Endothelial cell of umbilical vein (primary cell): ENCODE measurements around the gene BLTP2. TPM values are rescaled to one million over a fixed set of nuclear protein-coding genes. Genes with fewer than 3 reads are reported as not detected.

ENCODE experiments used
- BruUV-seq: library from RNA; stranded (reverse); fragments of 400-500 nt; replicated peaks from 2 replicates; lab custom pipeline; 2021; lab: Mats Ljungman, UMichigan
- CTCF ChIA-PET: fragments of 300-600, 350-600 bp; sonication (Branson Sonifier 250); formaldehyde crosslinking; loops from one replicate; lab custom pipeline; 2021; ENCODE audit warnings: antibody characterized with exemption, inconsistent platforms; lab: Charles Lee
- POLR2A ChIA-PET: fragments of 300-600, 350-600 bp; sonication (Branson Sonifier 250); formaldehyde crosslinking; loops from one replicate; lab custom pipeline; 2021; ENCODE audit warnings: antibody characterized with exemption, inconsistent platforms; lab: Charles Lee
- DNase-seq: peaks from one replicate; pipeline ENCODE4 v3.0.0-alpha.2; 2011; ENCODE audit warnings: low read depth, low spot score
- FAIRE-seq: peaks from 2 replicates; lab custom pipeline; 2011; peaks lifted over from hg19 to GRCh38; lab: Jason Lieb, UNC
- H2AFZ ChIP-seq: 2 replicates; pipeline ENCODE4 v1.6.0; 2012; ENCODE audit warnings: low read depth, low read length, control low read depth, inconsistent platforms
- H3K27ac ChIP-seq: 2 replicates; pipeline ENCODE4 v1.5.1; 2011; ENCODE audit warnings: low read depth, mild to moderate bottlenecking, control low read depth, low read length, moderate library complexity; ENCODE audit not compliant: insufficient read depth
- H3K27me3 ChIP-seq, 2 experiments: 2 replicates each; pipeline versions ENCODE4 v1.6.0 to v1.6.1; 2011; ENCODE audit warnings: low read length in 2 of 2, mixed read lengths in 1 of 2; ENCODE audit not compliant: control insufficient read depth in 2 of 2, insufficient read depth in 2 of 2
- H3K36me3 ChIP-seq, 2 experiments: 2 replicates in 1 of 2; 3 replicates in 1 of 2; pipeline ENCODE4 v1.5.1; 2011; ENCODE audit warnings: low read length in 2 of 2, mild to moderate bottlenecking in 1 of 2, moderate library complexity in 1 of 2; ENCODE audit not compliant: control insufficient read depth in 2 of 2, insufficient read depth in 2 of 2; ENCODE audit errors: extremely low read depth in 1 of 2
- H3K4me1 ChIP-seq: 3 replicates; pipeline ENCODE4 v1.5.1; 2011; ENCODE audit warnings: mild to moderate bottlenecking, low read length; ENCODE audit not compliant: control insufficient read depth, insufficient read depth; ENCODE audit errors: extremely low read depth
- H3K4me2 ChIP-seq: 2 replicates; pipeline ENCODE4 v1.6.1; 2011; ENCODE audit warnings: low read length, control low read depth, mixed read lengths; ENCODE audit not compliant: insufficient read depth
- H3K4me3 ChIP-seq, 3 experiments: fragments of 200-600 bp in 1 of 3; sonication (generic), shearing (Covaris generic) in 1 of 3; replicated peaks in 1 of 3; 2 replicates each; pipeline ENCODE4 v1.5.1; 2011 to 2016; ENCODE audit warnings: control low read depth in 3 of 3, low read length in 3 of 3, mild to moderate bottlenecking in 2 of 3, inconsistent platforms in 1 of 3, low read depth in 1 of 3, moderate library complexity in 1 of 3; ENCODE audit not compliant: insufficient read depth in 1 of 3
- H3K79me2 ChIP-seq: 2 replicates; pipeline ENCODE4 v1.6.0; 2012; ENCODE audit warnings: low read length, inconsistent platforms; ENCODE audit not compliant: control insufficient read depth, insufficient read depth
- H3K9ac ChIP-seq: replicated peaks from 2 replicates; pipeline ENCODE3; 2011; ENCODE audit warnings: low read length, control low read depth; ENCODE audit not compliant: insufficient read depth; ENCODE audit errors: extremely low read depth
- H3K9me1 ChIP-seq: replicated peaks from 3 replicates; pipeline ENCODE4 v1.6.0; 2011; ENCODE audit warnings: mild to moderate bottlenecking, low read length; ENCODE audit not compliant: control insufficient read depth, insufficient read depth; ENCODE audit errors: extremely low read depth
- H3K9me3 ChIP-seq: replicated peaks from 2 replicates; pipeline ENCODE4 v1.5.1; 2012; ENCODE audit warnings: low read length, inconsistent platforms; ENCODE audit not compliant: control insufficient read depth, insufficient read depth
- H4K20me1 ChIP-seq: replicated peaks from 2 replicates; pipeline ENCODE3; 2011; ENCODE audit warnings: mild to moderate bottlenecking, low read length; ENCODE audit not compliant: control insufficient read depth, insufficient read depth; ENCODE audit errors: extremely low read depth
- CTCF ChIP-seq, 2 donors: IDR thresholded peaks; 1 replicate in 1 of 2; 2 replicates in 1 of 2; pipeline ENCODE4 v1.5.1; 2011; ENCODE audit warnings: low read length in 2 of 2, mild to moderate bottlenecking in 2 of 2, moderate library complexity in 2 of 2, control low read depth in 1 of 2, inconsistent platforms in 1 of 2, low read depth in 1 of 2; ENCODE audit not compliant: insufficient read depth in 1 of 2; ENCODE audit errors: extremely low read depth in 1 of 2
- EZH2 ChIP-seq: IDR thresholded peaks from 2 replicates; pipeline ENCODE4 v1.6.1; 2012; ENCODE audit warnings: borderline replicate concordance, low read depth, mild to moderate bottlenecking, moderate library complexity, low read length, inconsistent platforms; ENCODE audit not compliant: severe bottlenecking
- FOS ChIP-seq: IDR thresholded peaks from 2 replicates; pipeline ENCODE4 v1.6.1; 2011; ENCODE audit warnings: mild to moderate bottlenecking, low read length, moderate library complexity, borderline replicate concordance; ENCODE audit not compliant: insufficient read depth
- GATA2 ChIP-seq: IDR thresholded peaks from 2 replicates; pipeline ENCODE4 v1.7.0; 2011; ENCODE audit warnings: low read depth, mild to moderate bottlenecking, moderate library complexity, mixed read lengths, low read length; ENCODE audit not compliant: insufficient read length, insufficient read depth
- JUN ChIP-seq: IDR thresholded peaks from 2 replicates; pipeline ENCODE4 v1.6.1; 2011; ENCODE audit warnings: borderline replicate concordance, low read depth; ENCODE audit not compliant: insufficient read length, insufficient read depth
- MAX ChIP-seq: IDR thresholded peaks from 2 replicates; pipeline ENCODE4 v1.6.1; 2011; ENCODE audit not compliant: insufficient read depth, insufficient read length
- MYC ChIP-seq: IDR thresholded peaks from one replicate; pipeline ENCODE4 v1.6.1; 2011; ENCODE audit warnings: mild to moderate bottlenecking, low read depth, low read length
- POLR2A ChIP-seq: IDR thresholded peaks from 2 replicates; pipeline ENCODE4 v1.6.1; 2012; ENCODE audit warnings: low read depth, mild to moderate bottlenecking, control low read depth, low read length
- POLR2AphosphoS5 ChIP-seq: IDR thresholded peaks from 2 replicates; pipeline ENCODE4 v1.6.1; 2012; ENCODE audit warnings: low read depth, mild to moderate bottlenecking, control low read depth, low read length, moderate library complexity; ENCODE audit not compliant: insufficient read depth
- dilution Hi-C: fragments of 300-500 bp; cut with MboI; formaldehyde crosslinking; loops from one replicate; pipeline ENCODE4 v1.15.0; 2019; ENCODE audit warnings: low sequenced_read_pairs; ENCODE audit not compliant: extremely low pct_ligation_motif_present
- intact Hi-C: fragments of 100-400 bp; cut with micrococcal nuclease; formaldehyde crosslinking; loops from one replicate; pipeline ENCODE4 v1.10.0; 2022
- polyA plus RNA-seq, 4 experiments: library from polyadenylated mRNA; depleted of rRNA in 3 of 4; stranded (reverse) in 3 of 4; unstranded in 1 of 4; fragments of >200 nt; gene quantifications; 2 replicates each; pipeline versions ENCODE4 v1.2.1 to v1.2.3, GENCODE V29; 2011 to 2012; ENCODE audit warnings: missing spikeins in 1 of 4
- total RNA-seq: library from RNA; stranded (reverse); gene quantifications from 2 replicates; pipeline ENCODE4 v1.2.3, GENCODE V29; 2021

BLTP2 gene
- total and polyA plus RNA-seq, 2 donors (not counting 3 experiments of a cell fraction or from before 2014, with no cell fraction given) = 91.4 to 164 TPM

GRCh38 chr17:28620010-28620409 is 24.9 kb downstream of the BLTP2 start:
- TF ChIP-seq POLR2A (no peak), EZH2 (no peak), CTCF (IDR thresholded peaks at IDR 0.05; ENCODE audit: extremely low read depth in 1 of 2, insufficient read depth in 1 of 2, low read depth in 1 of 2, low read length in 2 of 2) (no peak), GATA2 (no peak), MYC (no peak), POLR2AphosphoS5 (no peak), MAX (no peak), JUN (no peak), FOS (no peak)
- H3K36me3 ChIP-seq = peaks cover 42 to 63% of the 10 kb centered on the region in 2 experiments
- no peaks in the 10 kb centered on the region for H3K79me2 ChIP-seq
- H4K20me1 ChIP-seq = no peaks in the 10 kb centered on the region
- H3K9ac ChIP-seq = no peak overlapping the region
- dilution Hi-C loops = no loop called here
- DNase-seq = no peak
- ChIA-PET POLR2A (no interaction called here), CTCF (interaction anchor here (3.8 kb wide), 1 partner anchor 8 kb away, joined by 21 read pairs; no protein-coding TSS in a partner anchor)
- FAIRE-seq = no peak
- intact Hi-C loops = no loop called here
- BruUV-seq = no TSS peak
- no peak overlapping the region for H3K4me3 ChIP-seq
- no peak overlapping the region for H3K27ac ChIP-seq
- no peaks in the 10 kb centered on the region for H3K9me3 ChIP-seq
- no peaks in the 10 kb centered on the region for H3K9me1 ChIP-seq
- no peak overlapping the region for H2AFZ ChIP-seq
- H3K4me2 ChIP-seq = no peak overlapping the region
- no peaks in the 10 kb centered on the region for H3K4me1 ChIP-seq
- no peaks in the 10 kb centered on the region for H3K27me3 ChIP-seq
